Chondrocyte (in vitro differentiated cells): Measurements from ENCODE around the gene ABTB1. TPM values are rescaled to one million over a fixed set of nuclear protein-coding genes. Genes with fewer than 3 reads are reported as not detected.

Experiments used
- DNase-seq: peaks from one replicate; pipeline ENCODE4 v3.0.0; 2021; ENCODE audit warnings: mixed read lengths, low spot score
- H3K27ac Mint-ChIP-seq: one replicate; pipeline ENCODE4 v1.8.0; 2021; ENCODE audit warnings: mild to moderate bottlenecking, moderate library complexity, mixed read lengths; ENCODE audit not compliant: unreplicated experiment
- H3K27me3 Mint-ChIP-seq: 2 replicates; pipeline ENCODE4 v1.8.0; 2021; ENCODE audit warnings: low read depth, mixed read lengths
- H3K36me3 Mint-ChIP-seq: 2 replicates; pipeline ENCODE4 v1.8.0; 2021; ENCODE audit warnings: low read depth, mixed read lengths
- H3K4me1 Mint-ChIP-seq: 2 replicates; pipeline ENCODE4 v1.8.0; 2021; ENCODE audit warnings: low read depth, mild to moderate bottlenecking, mixed read lengths
- H3K4me3 Mint-ChIP-seq: one replicate; pipeline ENCODE4 v1.8.0; 2021; ENCODE audit warnings: mild to moderate bottlenecking, moderate library complexity, mixed read lengths; ENCODE audit not compliant: unreplicated experiment
- H3K9me3 Mint-ChIP-seq: 2 replicates; pipeline ENCODE4 v1.8.0; 2021; ENCODE audit warnings: low read depth, mixed read lengths
- CTCF ChIP-seq: fragments of 200-600 bp; sonication (generic); IDR thresholded peaks from 2 replicates; pipeline ENCODE4 v1.5.0; 2021; ENCODE audit warnings: antibody characterized with exemption, mild to moderate bottlenecking, moderate library complexity
- total RNA-seq: library from RNA; stranded (reverse); gene quantifications from 3 replicates; pipeline ENCODE4 v1.2.1, GENCODE V29; 2021

Gene ABTB1
- total RNA-seq, 1 donor from 2014 or later, result 26.7 TPM

- Mint-ChIP-seq H3K9me3 (no peaks in the 10 kb centered on the region), H3K27ac (no peak overlapping the region), H3K27me3 (no peaks in the 10 kb centered on the region), H3K4me3 (no peak overlapping the region), H3K4me1 (no peaks in the 10 kb centered on the region), H3K36me3 (no peaks in the 10 kb centered on the region)
- TF ChIP-seq CTCF, result no peak
- no peak for DNase-seq
These were observed 27.9 kb upstream of the ABTB1 start for GRCh38 chr3:127644641-127645370.

GRCh38 chr3:127645371-127646015 lies 27.3 kb upstream of the ABTB1 start:
- Mint-ChIP-seq H3K4me1 (no peaks in the 10 kb centered on the region), H3K9me3 (no peaks in the 10 kb centered on the region), H3K36me3 (no peaks in the 10 kb centered on the region), H3K4me3 (no peak overlapping the region), H3K27ac (no peak overlapping the region), H3K27me3 (no peaks in the 10 kb centered on the region)
- DNase-seq, result no peak
- TF ChIP-seq CTCF, result no peak

- TF ChIP-seq CTCF, result no peak
- DNase-seq, result no peak
- Mint-ChIP-seq H3K4me3 (no peak overlapping the region), H3K9me3 (no peaks in the 10 kb centered on the region), H3K4me1 (no peaks in the 10 kb centered on the region), H3K36me3 (no peaks in the 10 kb centered on the region), H3K27ac (no peak overlapping the region), H3K27me3 (no peaks in the 10 kb centered on the region)
These were observed 26.2 kb upstream of the ABTB1 start for GRCh38 chr3:127646501-127647046.

- H3K9me3 Mint-ChIP-seq, result no peaks in the 10 kb centered on the region
- no peak for DNase-seq
These were observed 25.4 kb upstream of the ABTB1 start for GRCh38 chr3:127647166-127647844.

More at GRCh38 chr3:127647166-127647844, 25.4 kb upstream of the ABTB1 start:
- Mint-ChIP-seq H3K4me1 (no peaks in the 10 kb centered on the region), H3K27me3 (no peaks in the 10 kb centered on the region), H3K36me3 (no peaks in the 10 kb centered on the region), H3K27ac (no peak overlapping the region), H3K4me3 (no peak overlapping the region)
- no peak for TF ChIP-seq CTCF
